GM19239 (cell line): ENCODE data around the gene CCZ1.
"Not testable (repeated sequence)": the region's sequence is repeated elsewhere in the genome, so short reads cannot be mapped to it uniquely, and the experiment has no call there.

Source experiments
- DNase-seq: peaks from one replicate; pipeline ENCODE4 v3.0.0; 2011; ENCODE audit warnings: low spot score; ENCODE audit not compliant: insufficient read length
- FAIRE-seq: peaks from 2 replicates; lab custom pipeline; 2011; peaks lifted over from hg19 to GRCh38; lab: Jason Lieb, UNC

The CCZ1 gene

DNA sequence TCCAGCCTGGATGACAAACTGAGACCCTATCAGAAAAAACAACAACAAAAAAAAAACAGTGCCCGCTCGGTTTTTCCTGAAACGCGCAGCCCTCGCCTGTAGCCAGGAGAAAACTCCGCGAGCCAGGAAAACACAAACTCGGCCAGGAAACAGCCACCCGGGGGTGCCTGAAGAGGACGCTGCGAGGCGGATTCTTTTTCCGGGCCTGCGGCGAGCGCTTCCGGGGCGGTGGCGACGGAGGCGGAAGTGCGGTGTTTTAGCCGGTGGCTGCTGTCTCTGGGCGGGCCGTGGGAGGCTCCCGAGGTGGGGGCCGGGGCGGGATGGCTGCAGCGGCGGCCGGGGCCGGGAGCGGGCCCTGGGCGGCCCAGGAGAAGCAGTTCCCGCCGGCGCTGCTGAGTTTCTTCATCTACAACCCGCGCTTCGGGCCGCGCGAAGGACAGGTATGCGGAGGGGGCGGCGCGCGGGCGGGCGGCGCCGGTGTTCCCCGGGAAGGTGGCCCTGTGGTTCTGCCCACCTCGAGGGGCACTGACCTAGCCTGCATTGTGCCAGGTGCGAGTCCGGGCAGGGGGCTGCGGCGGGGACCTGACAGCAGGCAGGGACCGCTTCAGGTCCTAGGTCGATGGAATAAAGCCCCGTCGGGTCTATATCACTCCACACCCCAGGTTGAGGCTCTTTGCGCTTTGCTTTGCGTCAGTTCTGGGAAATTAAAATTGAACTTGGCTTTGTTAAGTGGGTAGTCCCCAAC, at the start of gene CCZ1:
Gene CCZ1 (plus strand): TSS at position 254 of the 745 bp plus-strand sequence. CDS start 67 bp downstream, at position 321.
- DNase-seq, result not testable (repeated sequence)
- peak; percentile 90 for FAIRE-seq

GRCh38 chr7:5850944-5851343, 47.6 kb upstream of the CCZ1 start:
- no peak for FAIRE-seq
- no peak for DNase-seq

DNA sequence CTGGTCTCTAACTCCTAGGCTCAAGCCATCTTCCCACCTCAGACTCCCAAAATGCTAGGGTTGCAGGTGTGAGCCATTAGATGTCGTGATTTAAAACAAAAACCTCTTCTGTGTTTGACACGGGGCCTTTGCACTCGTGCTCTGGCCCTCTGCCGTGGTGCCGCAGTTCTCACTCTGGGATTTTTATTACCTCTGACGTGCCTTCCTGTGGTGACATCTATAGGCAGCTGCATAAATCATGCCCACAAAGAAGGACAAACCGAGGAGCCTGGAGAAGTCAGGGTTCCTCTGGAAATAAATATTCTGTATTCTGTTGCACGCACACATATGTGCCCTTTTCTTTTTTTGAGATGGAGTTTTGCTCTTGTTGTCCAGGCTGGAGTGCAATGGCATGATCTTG, 43.8 kb upstream of the CCZ1 start:
- no peak for FAIRE-seq
- DNase-seq, result no peak

DNA sequence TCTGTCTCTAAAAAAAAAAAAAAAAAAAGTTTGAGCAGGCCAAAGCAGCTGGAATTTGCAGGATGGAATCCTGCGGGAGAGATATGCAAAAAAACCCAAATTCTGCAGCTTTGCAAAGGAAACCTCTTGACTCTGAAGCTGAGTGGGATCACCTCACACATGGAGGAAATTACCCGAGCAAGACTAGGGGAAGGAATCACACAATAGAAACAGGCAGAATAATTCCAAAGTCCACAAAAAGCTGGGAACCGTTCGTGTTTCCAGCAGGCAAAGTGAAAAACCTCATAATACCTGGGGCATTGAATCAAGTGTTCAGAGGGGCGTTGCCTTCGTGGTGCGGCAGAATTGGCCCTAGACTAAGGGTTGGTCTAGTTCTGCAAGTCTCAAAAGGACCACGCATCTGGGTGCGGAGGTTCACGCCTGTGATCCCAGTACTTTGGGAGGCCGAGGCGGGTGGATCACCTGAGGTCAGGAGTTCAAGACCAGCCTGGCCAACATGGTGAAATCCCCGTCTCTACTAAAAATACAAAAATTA, 41.4 kb upstream of the CCZ1 start:
- not testable (repeated sequence) for FAIRE-seq, DNase-seq

DNA sequence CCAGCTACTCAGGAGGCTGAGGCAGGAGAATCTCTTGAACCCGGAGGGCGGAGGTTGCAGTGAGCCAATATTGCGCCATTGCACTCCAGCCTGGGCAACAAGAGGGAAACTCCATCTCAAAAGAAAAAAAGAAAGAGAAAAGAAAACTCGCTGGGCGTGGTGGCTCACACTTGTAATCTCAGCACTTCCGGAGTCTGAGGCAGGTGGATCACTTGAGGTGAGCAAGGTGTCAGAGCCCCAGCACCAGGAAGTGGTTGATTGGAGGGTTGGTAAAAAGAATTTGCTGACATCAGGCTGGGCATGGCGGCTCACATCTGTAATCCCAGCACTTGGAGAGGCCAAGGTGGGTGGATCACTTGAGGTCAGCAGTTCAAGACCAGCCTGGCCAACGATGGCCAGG, 40.0 kb upstream of the CCZ1 start:
- not testable (repeated sequence) for FAIRE-seq, DNase-seq

- DNase-seq, FAIRE-seq: not testable (repeated sequence)
Measured at GRCh38 chr7:5861281-5861680, 37.3 kb upstream of the CCZ1 start.

GRCh38 chr7:5862753-5863366, 35.7 kb upstream of the CCZ1 start:
- FAIRE-seq, DNase-seq: not testable (repeated sequence)

- not testable (repeated sequence) for DNase-seq, FAIRE-seq
Measured at GRCh38 chr7:5865279-5865931, 33.1 kb upstream of the CCZ1 start.

DNA sequence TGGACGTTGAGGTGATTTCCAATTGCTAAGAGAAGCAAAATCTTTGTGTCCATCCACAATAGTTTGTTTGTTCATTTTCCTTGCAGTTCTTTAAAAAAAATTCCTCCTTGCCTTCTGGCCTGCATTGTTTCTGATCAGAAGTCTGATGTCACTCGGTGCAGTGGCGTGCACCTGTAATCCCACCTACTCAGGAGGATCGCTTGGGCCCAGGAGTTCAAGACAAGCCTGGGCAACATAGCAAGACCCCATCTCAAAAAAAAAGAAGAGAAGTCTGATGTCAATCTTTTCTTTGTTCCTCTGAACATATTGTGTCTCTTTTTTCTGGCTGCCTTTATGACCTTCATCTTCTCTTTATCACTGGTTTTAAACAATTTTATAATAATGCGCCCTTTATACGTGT, 31.5 kb upstream of the CCZ1 start:
- DNase-seq (no peak), FAIRE-seq (no peak)

DNA sequence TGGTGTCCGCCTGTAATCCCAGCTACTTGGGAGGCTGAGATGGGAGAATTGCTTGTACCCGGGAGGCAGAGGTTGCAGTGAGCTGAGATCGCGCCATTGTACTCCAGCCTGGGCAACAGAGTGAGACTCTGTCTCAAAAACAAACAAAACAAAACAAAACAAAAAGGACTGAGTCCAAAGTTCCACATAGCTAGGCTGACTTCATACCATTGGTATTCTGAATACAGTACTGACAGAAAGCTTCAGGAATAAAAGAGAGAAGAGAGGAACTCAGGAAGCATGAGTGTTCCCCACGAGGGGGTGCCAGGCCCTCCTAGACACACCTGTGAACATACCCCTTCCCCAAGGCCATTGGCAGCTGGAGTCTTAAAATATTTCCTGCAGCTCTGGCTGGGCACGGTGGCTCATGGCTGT, 29.6 kb upstream of the CCZ1 start:
- not testable (repeated sequence) for FAIRE-seq, DNase-seq

DNA sequence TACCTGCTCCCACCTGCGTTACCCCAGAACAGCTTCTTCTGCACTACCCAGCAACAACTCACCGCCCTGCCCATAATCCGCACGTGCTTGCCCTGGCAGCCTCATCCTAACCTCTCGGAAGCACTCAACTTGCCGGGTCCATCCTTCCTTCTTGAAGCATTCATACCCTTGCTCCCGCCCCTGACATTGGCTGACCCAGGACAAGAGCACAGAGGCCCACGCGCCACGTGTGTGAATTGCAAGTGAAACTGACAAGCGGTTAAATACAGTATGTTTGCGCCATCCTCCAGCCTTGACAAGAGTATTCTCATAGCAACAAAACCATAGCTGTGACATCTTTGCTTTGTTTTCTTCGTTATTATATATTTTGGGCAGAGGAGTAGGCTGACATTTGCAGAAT, 28.8 kb upstream of the CCZ1 start:
- no peak for DNase-seq
- FAIRE-seq, result no peak

- FAIRE-seq (no peak), DNase-seq (no peak)
Measured at GRCh38 chr7:5870311-5870710, 28.2 kb upstream of the CCZ1 start.

DNA sequence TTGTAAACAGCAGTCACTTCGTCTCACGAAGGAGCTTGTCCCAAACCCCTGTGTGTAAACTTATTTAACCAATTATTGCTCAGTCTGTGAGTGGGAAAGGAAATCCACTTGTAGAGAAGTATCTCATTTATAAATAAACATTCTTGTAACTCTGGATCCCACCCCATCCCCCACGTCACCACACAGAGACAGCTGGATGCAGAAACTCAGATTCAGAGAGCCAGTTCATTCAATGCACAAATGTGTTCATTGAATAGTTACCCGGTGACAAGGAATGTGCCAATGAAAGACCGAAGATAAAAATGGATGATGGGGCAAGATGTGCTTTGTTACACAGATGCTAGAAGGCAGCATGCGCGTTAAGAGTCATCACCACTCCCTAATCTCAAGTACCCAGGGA, 26.2 kb upstream of the CCZ1 start:
- DNase-seq, result no peak
- FAIRE-seq, result no peak

DNA sequence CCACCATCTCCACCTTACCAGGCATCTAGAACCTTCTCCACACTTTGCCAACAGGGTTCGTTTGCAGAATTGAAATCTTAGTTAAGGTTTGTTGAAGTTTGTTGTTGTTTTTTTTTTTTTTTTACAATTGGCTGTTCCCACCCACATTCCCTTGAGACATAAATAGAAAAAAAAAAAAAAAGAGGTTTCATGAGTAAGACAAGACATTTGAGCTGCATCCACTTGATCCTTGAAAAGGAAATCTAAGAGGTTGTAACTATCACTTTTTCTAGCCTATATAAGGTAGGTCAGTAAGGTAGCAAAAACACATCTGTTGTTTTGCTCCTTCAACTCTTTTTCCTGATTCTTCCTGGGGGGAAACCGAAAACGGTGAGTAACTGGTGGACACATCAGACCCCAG, 18.9 kb upstream of the CCZ1 start:
- DNase-seq, FAIRE-seq: not testable (repeated sequence)

DNA sequence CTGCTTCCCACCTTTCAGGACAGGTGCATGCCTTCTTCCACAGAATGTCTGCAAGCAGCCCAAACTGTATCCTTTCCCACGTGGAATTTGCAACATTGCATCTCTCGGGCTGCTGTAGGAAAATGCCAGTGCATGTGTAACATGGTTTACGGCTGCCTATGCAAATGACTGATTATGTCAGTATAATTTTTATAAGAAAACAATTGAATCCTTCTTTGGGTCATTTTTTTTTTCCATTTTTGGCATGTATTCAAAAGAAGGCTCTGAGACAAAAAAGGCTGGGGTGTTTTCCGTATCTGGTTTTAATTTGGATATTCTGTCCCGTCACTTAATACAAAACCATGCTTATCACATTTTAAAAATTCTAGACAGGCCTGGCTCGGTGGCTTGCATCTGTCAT, 18.4 kb upstream of the CCZ1 start:
- DNase-seq, FAIRE-seq: not testable (repeated sequence)

GRCh38 chr7:5884431-5884830, 14.1 kb upstream of the CCZ1 start:
- not testable (repeated sequence) for FAIRE-seq, DNase-seq

DNA sequence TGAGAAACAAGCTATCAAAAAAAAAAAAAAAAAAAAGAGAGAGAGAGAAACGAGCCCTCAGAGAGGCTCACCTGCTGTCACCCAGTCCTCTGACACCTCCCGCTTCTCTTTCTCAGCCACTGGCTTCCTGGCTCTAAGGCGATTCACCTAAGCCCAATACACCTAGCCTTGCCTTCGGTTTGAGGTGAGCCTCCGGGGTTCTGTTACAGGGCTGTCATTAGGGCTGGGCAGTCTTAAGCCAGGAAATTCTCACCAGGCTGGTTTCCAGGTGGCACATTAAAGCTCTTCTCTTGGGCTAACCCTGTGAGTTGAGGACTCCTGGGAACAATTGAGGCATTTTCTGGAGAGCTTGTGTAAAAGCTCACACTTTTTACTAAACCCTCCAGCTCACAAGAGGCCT, 10.5 kb upstream of the CCZ1 start:
- FAIRE-seq, DNase-seq: not testable (repeated sequence)

DNA sequence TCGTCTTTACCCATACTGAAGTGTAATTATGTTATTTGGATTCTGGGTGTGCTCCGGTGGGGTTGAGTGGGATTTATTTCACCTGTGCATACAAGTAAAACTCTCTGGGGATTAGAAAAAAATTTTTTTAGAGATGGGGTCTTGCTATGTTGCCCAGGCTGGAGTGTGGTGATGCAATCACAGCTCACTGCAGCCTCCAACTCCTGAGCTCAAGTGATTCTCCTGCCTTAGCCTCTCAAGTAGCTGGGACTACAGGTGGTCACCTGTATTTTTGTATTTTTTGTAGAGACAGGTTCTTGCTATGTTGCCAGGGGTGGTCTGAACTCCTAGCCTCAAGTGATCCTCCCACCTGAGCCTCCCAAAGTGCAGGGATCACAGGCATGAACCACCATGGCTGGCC, 8.3 kb upstream of the CCZ1 start:
- not testable (repeated sequence) for DNase-seq, FAIRE-seq

GRCh38 chr7:5892498-5892897, 6.0 kb upstream of the CCZ1 start:
- DNase-seq (no peak), FAIRE-seq (no peak)

DNA sequence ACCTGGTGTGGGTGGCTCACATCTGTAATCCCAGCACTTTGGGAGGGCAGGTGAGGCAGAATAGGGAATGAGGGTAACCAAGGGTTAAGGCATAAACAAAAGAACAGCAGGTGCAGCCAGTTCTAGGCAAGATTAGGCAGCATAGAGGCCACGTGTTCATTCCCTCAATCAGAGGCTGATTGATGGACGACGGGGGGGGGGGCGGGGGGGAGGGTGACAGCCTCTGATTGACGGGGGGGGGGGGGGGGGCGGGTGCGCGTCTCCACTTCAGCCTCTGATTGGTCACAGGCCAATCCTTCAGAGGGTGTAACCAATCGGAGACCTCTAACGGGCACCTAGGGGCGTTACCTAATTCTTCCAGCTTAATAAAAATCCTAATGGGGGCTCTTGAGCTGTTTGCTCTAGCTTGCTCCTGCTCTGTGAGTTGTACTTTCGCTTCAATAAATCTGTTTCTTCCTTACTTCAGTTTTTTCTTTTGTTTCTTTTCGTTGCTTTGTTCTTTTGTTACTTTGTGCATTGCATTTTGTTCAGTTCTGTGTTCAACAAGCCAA, 1.1 kb upstream of the CCZ1 start:
- not testable (repeated sequence) for DNase-seq, FAIRE-seq
